A549 (cell line): ENCODE data around the gene DHX34. TPM values are rescaled to one million over a fixed set of nuclear protein-coding genes. Genes with fewer than 3 reads are reported as not detected.
"Not testable (repeated sequence)": the region's sequence is repeated elsewhere in the genome, so short reads cannot be mapped to it uniquely, and the experiment has no call there.

Experiments used
- ATAC-seq, 2 experiments: fragments of 200-7000 bp in 1 of 2; fragments of >200 bp in 1 of 2; cut with Nextera tagmentation in 1 of 2; cut with Tn5 transposase in 1 of 2; 3 replicates each; pipeline versions ENCODE4 v1.8.0 to v1.9.1; 2018 to 2020; ENCODE audit warnings: mild to moderate bottlenecking in 1 of 2, moderate library complexity in 1 of 2
- CTCF ChIA-PET: fragments of 300-600 bp; sonication (Branson Sonifier 250); formaldehyde crosslinking; extraction: SDS; loops from one replicate; lab custom pipeline; 2021; ENCODE audit warnings: antibody characterized with exemption, inconsistent platforms; lab: Yijun Ruan, JAX
- POLR2A ChIA-PET: fragments of 350-600 bp; formaldehyde crosslinking; extraction: SDS; loops from one replicate; lab custom pipeline; 2021; ENCODE audit warnings: antibody characterized with exemption, inconsistent platforms; lab: Yijun Ruan, JAX
- DNase-seq, 2 experiments: peaks; one replicate each; pipeline versions ENCODE4 v3.0.0 to v3.0.0-alpha.2; 2011 to 2016; ENCODE audit warnings: low read depth in 1 of 2, low spot score in 1 of 2
- FAIRE-seq: peaks from 2 replicates; lab custom pipeline; 2011; peaks lifted over from hg19 to GRCh38; lab: Jason Lieb, UNC
- H3K27ac ChIP-seq, 2 experiments: fragments of >200 bp; sonication (Bioruptor Twin); formaldehyde crosslinking; 3 replicates each; pipeline ENCODE4 v1.5.1; 2016 to 2017
- H3K4me1 ChIP-seq: fragments of >200 bp; sonication (Bioruptor Twin); formaldehyde crosslinking; 3 replicates; pipeline ENCODE4 v1.6.1; 2016
- H3K4me2 ChIP-seq: fragments of >200 bp; sonication (Bioruptor Twin); formaldehyde crosslinking; 3 replicates; pipeline ENCODE4 v1.6.1; 2016
- H3K4me3 ChIP-seq: fragments of >200 bp; sonication (Bioruptor Twin); formaldehyde crosslinking; 3 replicates; pipeline ENCODE4 v1.5.1; 2016
- H3K9me3 ChIP-seq: fragments of >200 bp; sonication (Bioruptor Twin); formaldehyde crosslinking; 3 replicates; pipeline ENCODE4 v1.6.1; 2016
- CBX2 ChIP-seq: fragments of 200-600 bp; sonication (generic); IDR thresholded peaks from 2 replicates; pipeline ENCODE4 v1.6.1; 2016; ENCODE audit warnings: low read depth, mild to moderate bottlenecking, borderline replicate concordance
- CBX8 ChIP-seq: fragments of 200-600 bp; sonication (generic); IDR thresholded peaks from 2 replicates; pipeline ENCODE4 v1.6.1; 2016
- CHD2 ChIP-seq: fragments of 150-350 bp; IDR thresholded peaks from 2 replicates; pipeline ENCODE4 v1.6.1; 2014; ENCODE audit warnings: low read length; ENCODE audit not compliant: partially characterized antibody
- EHF ChIP-seq: fragments of 250-450 bp; sonication (Bioruptor Pico); IDR thresholded peaks from 2 replicates; pipeline ENCODE4 v1.5.0; 2020; ENCODE audit warnings: mild to moderate bottlenecking
- EP300 ChIP-seq, 2 experiments: fragments of >200 bp; sonication (Bioruptor Twin); formaldehyde crosslinking; IDR thresholded peaks; 2 replicates in 1 of 2; 3 replicates in 1 of 2; pipeline ENCODE4 v1.6.1; 2016 to 2017
- ESRRA ChIP-seq: fragments of 150-350 bp; IDR thresholded peaks from 2 replicates; pipeline ENCODE4 v1.6.1; 2014; ENCODE audit warnings: mild to moderate bottlenecking, low read length, borderline replicate concordance
- FOSB ChIP-seq: fragments of 250-450 bp; sonication (Bioruptor Pico); IDR thresholded peaks from 2 replicates; pipeline ENCODE4 v1.5.0; 2020; ENCODE audit warnings: mild to moderate bottlenecking, moderate library complexity
- HEYL ChIP-seq: fragments of 250-450 bp; sonication (Bioruptor Pico); IDR thresholded peaks from 2 replicates; pipeline ENCODE4 v1.8.0; 2021; ENCODE audit warnings: mild to moderate bottlenecking, moderate library complexity
- JUNB ChIP-seq: fragments of >200 bp; sonication (Bioruptor Twin); formaldehyde crosslinking; IDR thresholded peaks from 2 replicates; pipeline ENCODE4 v1.6.1; 2016
- KDM1A ChIP-seq: fragments of 200-600 bp; sonication (generic); IDR thresholded peaks from 2 replicates; pipeline ENCODE4 v1.6.1; 2016; ENCODE audit warnings: low read depth, mild to moderate bottlenecking
- KDM5A ChIP-seq: fragments of 200-600 bp; sonication (generic); IDR thresholded peaks from 2 replicates; pipeline ENCODE4 v1.6.1; 2016; ENCODE audit warnings: antibody characterized with exemption, mild to moderate bottlenecking
- PBX3 ChIP-seq: IDR thresholded peaks from 2 replicates; pipeline ENCODE4 v1.6.1; 2012
- RAD21 ChIP-seq, 2 experiments: fragments of >200 bp in 1 of 2; sonication (Bioruptor Twin) in 1 of 2; formaldehyde crosslinking in 1 of 2; IDR thresholded peaks in 1 of 2; conservative IDR thresholded peaks in 1 of 2; 2 replicates in 1 of 2; 3 replicates in 1 of 2; pipeline ENCODE4 v1.6.1; 2012 to 2018; ENCODE audit warnings: inconsistent platforms in 1 of 2
- RCOR1 ChIP-seq: fragments of 150-350 bp; IDR thresholded peaks from 2 replicates; pipeline ENCODE4 v1.6.1; 2014; ENCODE audit warnings: antibody characterized with exemption, low read length, low read depth
- RNF2 ChIP-seq: fragments of 200-600 bp; sonication (generic); IDR thresholded peaks from 2 replicates; pipeline ENCODE4 v1.6.1; 2016; ENCODE audit warnings: low read depth, mild to moderate bottlenecking, antibody characterized with exemption, moderate library complexity, borderline replicate concordance
- SMC3 ChIP-seq: fragments of >200 bp; sonication (Bioruptor Twin); formaldehyde crosslinking; IDR thresholded peaks from 3 replicates; pipeline ENCODE4 v1.6.1; 2018; ENCODE audit warnings: inconsistent platforms
- TFCP2L1 ChIP-seq: fragments of 250-450 bp; sonication (Bioruptor Pico); IDR thresholded peaks from 2 replicates; pipeline ENCODE4 v1.5.0; 2021; ENCODE audit warnings: mild to moderate bottlenecking
- ZNF302 ChIP-seq: fragments of 250-450 bp; sonication (Bioruptor Pico); IDR thresholded peaks from 2 replicates; pipeline ENCODE4 v1.9.0; 2021; ENCODE audit warnings: inconsistent platforms, mild to moderate bottlenecking, moderate library complexity
- ZSCAN20 ChIP-seq: fragments of 250-450 bp; sonication (Bioruptor Pico); IDR thresholded peaks from 2 replicates; pipeline ENCODE4 v1.8.0; 2022; ENCODE audit warnings: mild to moderate bottlenecking, moderate library complexity
- WGBS: methylation state at CpG from one replicate; pipeline ENCODE4 v1.1.6; 2017; ENCODE audit errors: missing lambda C conversion rate; 5-methylcytosine and 5-hydroxymethylcytosine counted together
- polyA plus RNA-seq, 4 experiments: library from polyadenylated mRNA; depleted of rRNA in 3 of 4; stranded (reverse); fragments of >200 nt; fragmentation: RNase III in 1 of 4; extraction: RNeasy Plus Mini Kit Qiagen cat#74134 plus additional on column Dnase treatment in 1 of 4; gene quantifications; 2 replicates in 3 of 4; 3 replicates in 1 of 4; pipeline ENCODE4 v1.2.3, GENCODE V29; 2011 to 2017
- TF ChIP-seq, protein P1 (sequence below): fragments of >200 bp; sonication (Bioruptor Twin); formaldehyde crosslinking; IDR thresholded peaks from 3 replicates; pipeline ENCODE4 v1.5.1; 2016
- TF ChIP-seq, protein P2 (sequence below): IDR thresholded peaks from 2 replicates; pipeline ENCODE4 v1.6.1; 2012; ENCODE audit warnings: low read depth, borderline replicate concordance

The DHX34 gene
- polyA plus RNA-seq, 2 of the 4 experiments (the other 2 are of a cell fraction): 12.4 to 24.5 TPM

- TF ChIP-seq, protein P1, sequence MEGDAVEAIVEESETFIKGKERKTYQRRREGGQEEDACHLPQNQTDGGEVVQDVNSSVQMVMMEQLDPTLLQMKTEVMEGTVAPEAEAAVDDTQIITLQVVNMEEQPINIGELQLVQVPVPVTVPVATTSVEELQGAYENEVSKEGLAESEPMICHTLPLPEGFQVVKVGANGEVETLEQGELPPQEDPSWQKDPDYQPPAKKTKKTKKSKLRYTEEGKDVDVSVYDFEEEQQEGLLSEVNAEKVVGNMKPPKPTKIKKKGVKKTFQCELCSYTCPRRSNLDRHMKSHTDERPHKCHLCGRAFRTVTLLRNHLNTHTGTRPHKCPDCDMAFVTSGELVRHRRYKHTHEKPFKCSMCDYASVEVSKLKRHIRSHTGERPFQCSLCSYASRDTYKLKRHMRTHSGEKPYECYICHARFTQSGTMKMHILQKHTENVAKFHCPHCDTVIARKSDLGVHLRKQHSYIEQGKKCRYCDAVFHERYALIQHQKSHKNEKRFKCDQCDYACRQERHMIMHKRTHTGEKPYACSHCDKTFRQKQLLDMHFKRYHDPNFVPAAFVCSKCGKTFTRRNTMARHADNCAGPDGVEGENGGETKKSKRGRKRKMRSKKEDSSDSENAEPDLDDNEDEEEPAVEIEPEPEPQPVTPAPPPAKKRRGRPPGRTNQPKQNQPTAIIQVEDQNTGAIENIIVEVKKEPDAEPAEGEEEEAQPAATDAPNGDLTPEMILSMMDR: peak; percentile 97
- TF ChIP-seq, protein P2, sequence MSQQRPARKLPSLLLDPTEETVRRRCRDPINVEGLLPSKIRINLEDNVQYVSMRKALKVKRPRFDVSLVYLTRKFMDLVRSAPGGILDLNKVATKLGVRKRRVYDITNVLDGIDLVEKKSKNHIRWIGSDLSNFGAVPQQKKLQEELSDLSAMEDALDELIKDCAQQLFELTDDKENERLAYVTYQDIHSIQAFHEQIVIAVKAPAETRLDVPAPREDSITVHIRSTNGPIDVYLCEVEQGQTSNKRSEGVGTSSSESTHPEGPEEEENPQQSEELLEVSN: peak; percentile 91
- TF ChIP-seq RCOR1: no peak
- no peak for TF ChIP-seq EHF (CRISPR knock-in tag)
- TF ChIP-seq PBX3: no peak
- TF ChIP-seq CHD2: no peak
- TF ChIP-seq ZNF302: no peak
- TF ChIP-seq SMC3: peak; percentile 53; the same call in 2 of the 3 replicates
- TF ChIP-seq RAD21 (conservative IDR thresholded peaks at IDR 0.05 in 1 of 2, IDR thresholded peaks at IDR 0.05 in 1 of 2): peak in 1 of 2 experiments; percentile 45; a peak in 2 of 5 replicates
- TF ChIP-seq TFCP2L1 (CRISPR knock-in tag): peak; percentile 45; the same call in 1 of the 2 replicates
These were observed at the start of gene DHX34 (continued) for GRCh38 chr19:47348819-47349795.

DNA sequence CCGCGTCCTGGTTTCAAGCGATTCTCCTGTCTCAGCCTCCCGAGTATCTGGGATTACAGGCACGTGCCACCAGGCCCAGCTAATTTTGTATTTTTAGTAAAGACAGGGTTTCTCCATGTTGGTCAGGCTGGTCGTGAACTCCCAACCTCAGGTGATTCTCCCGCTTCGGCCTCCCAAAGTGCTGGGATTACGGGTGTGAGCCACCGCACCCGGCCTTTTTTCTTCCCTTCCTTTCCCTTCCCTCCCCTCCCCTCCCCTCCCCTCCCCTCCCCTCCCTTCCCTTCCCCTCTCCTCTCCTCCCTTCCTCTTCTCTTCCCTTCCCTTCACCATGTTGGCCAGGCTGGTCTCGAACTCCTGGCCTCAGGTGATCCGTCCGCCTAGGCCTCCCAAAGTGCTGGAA, 48.2 kb upstream of the DHX34 start:
- H3K27ac ChIP-seq: 0 out of 6 replicates have a peak overlapping the region, but pooled peaks of 1 of the 2 experiments have one; percentile 8
- H3K4me3 ChIP-seq, FAIRE-seq, POLR2A ChIA-PET, DNase-seq, H3K9me3 ChIP-seq, H3K4me1 ChIP-seq, ATAC-seq, H3K4me2 ChIP-seq: not testable (repeated sequence)
- CTCF ChIA-PET: interaction anchor here (0.9 to 14.7 kb wide), 7 partner anchors 8 to 397 kb away, joined by 3 to 198 read pairs (median 4); partner anchors contain the start of genes C5AR1, DHX34 and INAFM1
- WGBS: 89% methylated on average over 14 of the region's 14 CpGs

- no peak overlapping the region for H3K4me3 ChIP-seq
- CTCF ChIA-PET: interaction anchor here (0.8 to 12.7 kb wide), 7 partner anchors 10 to 134 kb away, joined by 3 to 160 read pairs (median 39); partner anchors contain the start of genes DHX34 and INAFM1
- POLR2A ChIA-PET: no interaction called here
- no peak overlapping the region for H3K4me2 ChIP-seq
- no peaks in the 10 kb centered on the region for H3K9me3 ChIP-seq
- no peak for ATAC-seq
- TF ChIP-seq TFCP2L1 (CRISPR knock-in tag) (no peak), HEYL (no peak), ESRRA (no peak), KDM1A (no peak), CBX8 (no peak), EP300 (IDR thresholded peaks at IDR 0.05) (no peak), CBX2 (no peak), RCOR1 (no peak), ZSCAN20 (CRISPR knock-in tag) (no peak), RNF2 (no peak), KDM5A (no peak), JUNB (no peak), FOSB (CRISPR knock-in tag) (no peak)
- TF ChIP-seq, protein P2: no peak
- TF ChIP-seq, all 56 proteins: peak for 0
- no peak overlapping the region for H3K27ac ChIP-seq
- DNase-seq (no peak), FAIRE-seq (no peak)
- H3K4me1 ChIP-seq: peaks cover 12% of the 10 kb centered on the region
- 89% methylated on average over 10 of the region's 10 CpGs for WGBS
These were observed 46.9 kb upstream of the DHX34 start for GRCh38 chr19:47302249-47302648.
